Measurements from ENCODE around the gene TSEN2. TPM values are rescaled to one million over a fixed set of nuclear protein-coding genes. Genes with fewer than 3 reads are reported as not detected.
"Not testable (repeated sequence)": the region's sequence is repeated elsewhere in the genome, so short reads cannot be mapped to it uniquely, and the experiment has no call there.

The TSEN2 gene
- total RNA-seq, 2 donors from 2014 or later, result 12.8 to 12.9 TPM

GRCh38 chr3:12454816-12455121 lies 29.5 kb upstream of the TSEN2 start:
- no peak overlapping the region for H3K4me3 ChIP-seq
- no peaks in the 10 kb centered on the region for H3K27me3 ChIP-seq
- no peak overlapping the region for H3K27ac ChIP-seq
- no peaks in the 10 kb centered on the region for H3K4me1 ChIP-seq
- peaks cover 0 to 8% of the 10 kb centered on the region in 2 donors for H3K9me3 ChIP-seq
- H3K36me3 ChIP-seq, result no peaks in the 10 kb centered on the region
- no peak for TF ChIP-seq CTCF (IDR thresholded peaks at IDR 0.05)
- no peak for DNase-seq (ENCODE audit: low spot score)

- Histone ChIP-seq H3K27me3 (no peaks in the 10 kb centered on the region), H3K4me3 (no peak overlapping the region), H3K4me1 (no peaks in the 10 kb centered on the region), H3K36me3 (no peaks in the 10 kb centered on the region), H3K9me3 (peaks cover 0 to 8% of the 10 kb centered on the region in 2 donors), H3K27ac (no peak overlapping the region)
- DNase-seq (ENCODE audit: low spot score), result no peak
- TF ChIP-seq CTCF (IDR thresholded peaks at IDR 0.05), result no peak
These were observed 28.5 kb upstream of the TSEN2 start for GRCh38 chr3:12455740-12456139.

- Histone ChIP-seq H3K4me3 (no peak overlapping the region), H3K27ac (no peak overlapping the region), H3K36me3 (no peaks in the 10 kb centered on the region), H3K27me3 (no peaks in the 10 kb centered on the region), H3K4me1 (no peaks in the 10 kb centered on the region), H3K9me3 (peaks cover 0 to 4% of the 10 kb centered on the region in 2 donors)
- no peak for TF ChIP-seq CTCF (IDR thresholded peaks at IDR 0.05)
- DNase-seq (ENCODE audit: low spot score), result no peak
These were observed 27.8 kb upstream of the TSEN2 start for GRCh38 chr3:12456441-12456840.

GRCh38 chr3:12457380-12457779 lies 26.9 kb upstream of the TSEN2 start:
- H3K4me3 ChIP-seq; H3K36me3 ChIP-seq; H3K27ac ChIP-seq; H3K4me1 ChIP-seq; DNase-seq (ENCODE audit: low spot score); H3K9me3 ChIP-seq; H3K27me3 ChIP-seq: not testable (repeated sequence)

- Histone ChIP-seq H3K27me3 (no peaks in the 10 kb centered on the region), H3K36me3 (no peaks in the 10 kb centered on the region), H3K27ac (no peak overlapping the region), H3K4me1 (peaks cover 0 to 8% of the 10 kb centered on the region in 2 donors), H3K9me3 (no peaks in the 10 kb centered on the region), H3K4me3 (no peak overlapping the region)
- TF ChIP-seq CTCF (IDR thresholded peaks at IDR 0.05), result no peak
- DNase-seq (ENCODE audit: low spot score), result peak; percentile 68
These were observed 25.4 kb upstream of the TSEN2 start for GRCh38 chr3:12458901-12459300.

- H3K4me3 ChIP-seq, result no peak overlapping the region
- DNase-seq (ENCODE audit: low spot score), result no peak
These were observed 24.2 kb upstream of the TSEN2 start for GRCh38 chr3:12460127-12460526.

More at GRCh38 chr3:12460127-12460526, 24.2 kb upstream of the TSEN2 start:
- peaks cover 0 to 8% of the 10 kb centered on the region in 2 donors for H3K4me1 ChIP-seq
- H3K27me3 ChIP-seq, result no peaks in the 10 kb centered on the region
- no peak overlapping the region for H3K27ac ChIP-seq
- H3K9me3 ChIP-seq, result no peaks in the 10 kb centered on the region
- no peaks in the 10 kb centered on the region for H3K36me3 ChIP-seq
- no peak for TF ChIP-seq CTCF (IDR thresholded peaks at IDR 0.05)
